Measurements from ENCODE around the gene TSHZ2.

Gene TSHZ2

DNA sequence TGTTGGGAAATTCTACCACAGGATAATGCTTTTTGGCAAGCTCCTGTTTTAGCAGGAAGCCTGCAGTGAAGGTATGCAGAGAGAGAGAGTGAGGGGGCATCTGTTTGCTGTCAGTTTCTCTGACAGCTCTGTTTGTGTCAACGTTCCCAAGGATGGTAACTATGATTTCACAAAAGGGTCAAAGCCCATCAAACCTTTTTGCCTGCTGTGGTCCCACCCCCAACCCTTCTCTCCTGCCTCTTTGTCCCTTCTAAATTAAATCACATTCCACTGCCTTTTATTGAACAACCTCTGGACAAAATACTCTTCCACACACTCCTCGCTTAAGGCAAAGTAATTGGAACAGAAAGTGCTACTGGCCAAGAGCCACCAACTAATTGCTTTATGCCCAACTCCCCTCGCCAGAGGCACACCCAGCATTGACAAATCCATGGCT, 128.3 kb downstream of the TSHZ2 start:
- no peaks in the 10 kb centered on the region for H3K9me3 ChIP-seq (ENCODE audit: control insufficient read depth, insufficient read depth, low read length)
- H3K27me3 ChIP-seq (ENCODE audit: control insufficient read depth, insufficient read depth, low read length) = no peaks in the 10 kb centered on the region; the same call in 1 of the 2 replicates
- no peaks in the 10 kb centered on the region for H3K36me3 ChIP-seq (ENCODE audit: control insufficient read depth, insufficient read depth, low read length)
- no CpG with 5 or more reads among the region's 3 CpGs for WGBS (ENCODE audit: insufficient coverage, insufficient read length)
- no peaks in the 10 kb centered on the region for H3K4me1 ChIP-seq (ENCODE audit: control insufficient read depth, insufficient read depth, low read length)
- no peak for DNase-seq (ENCODE audit: low read depth, low spot score)
- H3K27ac ChIP-seq (ENCODE audit: low read length) = no peak overlapping the region
- no peak overlapping the region for H3K4me3 ChIP-seq (ENCODE audit: low read length)

DNA sequence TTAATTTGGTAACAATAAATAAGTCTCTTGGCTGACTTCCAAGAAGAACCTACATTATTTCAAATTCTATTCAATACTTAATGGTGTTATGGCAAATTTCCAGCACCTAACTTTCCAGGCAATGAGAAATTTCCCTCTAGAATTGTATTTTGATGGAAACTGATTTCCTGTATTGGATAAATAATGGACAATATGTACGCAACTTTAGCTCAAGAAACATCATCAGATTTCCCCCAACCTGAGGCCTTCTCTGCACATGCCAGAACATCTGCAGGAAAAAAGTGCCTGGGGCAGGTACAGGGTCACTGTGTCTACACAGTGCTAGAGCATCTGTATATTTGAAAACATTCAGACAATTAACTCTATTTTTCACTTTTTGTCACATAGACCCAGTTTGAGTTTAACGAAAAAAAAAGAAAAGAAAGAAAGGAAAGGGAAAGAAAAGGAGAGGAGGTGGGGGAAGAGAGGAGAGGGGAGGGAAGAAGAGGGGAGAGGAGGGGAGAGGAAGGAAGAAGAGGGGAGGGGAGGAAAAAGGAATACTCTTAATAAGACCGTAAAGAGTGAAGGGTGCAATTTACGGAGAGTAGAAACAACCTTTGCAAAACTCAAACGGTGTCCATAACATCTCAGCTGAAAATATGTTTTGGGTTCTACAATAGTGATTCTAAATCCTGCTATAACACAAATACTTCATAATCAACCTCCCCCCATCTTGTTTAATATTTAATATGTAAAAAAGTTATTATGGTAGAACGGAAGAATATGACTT, 130.0 kb downstream of the TSHZ2 start:
- H3K27ac ChIP-seq (ENCODE audit: low read length) = no peak overlapping the region
- DNase-seq (ENCODE audit: low read depth, low spot score) = no peak
- no peaks in the 10 kb centered on the region for H3K36me3 ChIP-seq (ENCODE audit: control insufficient read depth, insufficient read depth, low read length)
- 100% methylated on average over 1 of the region's 6 CpGs for WGBS (ENCODE audit: insufficient coverage, insufficient read length)
- H3K9me3 ChIP-seq (ENCODE audit: control insufficient read depth, insufficient read depth, low read length) = no peaks in the 10 kb centered on the region
- H3K4me1 ChIP-seq (ENCODE audit: control insufficient read depth, insufficient read depth, low read length) = no peaks in the 10 kb centered on the region
- no peaks in the 10 kb centered on the region; the same call in 1 of the 2 replicates for H3K27me3 ChIP-seq (ENCODE audit: control insufficient read depth, insufficient read depth, low read length)
- H3K4me3 ChIP-seq (ENCODE audit: low read length) = no peak overlapping the region

DNA sequence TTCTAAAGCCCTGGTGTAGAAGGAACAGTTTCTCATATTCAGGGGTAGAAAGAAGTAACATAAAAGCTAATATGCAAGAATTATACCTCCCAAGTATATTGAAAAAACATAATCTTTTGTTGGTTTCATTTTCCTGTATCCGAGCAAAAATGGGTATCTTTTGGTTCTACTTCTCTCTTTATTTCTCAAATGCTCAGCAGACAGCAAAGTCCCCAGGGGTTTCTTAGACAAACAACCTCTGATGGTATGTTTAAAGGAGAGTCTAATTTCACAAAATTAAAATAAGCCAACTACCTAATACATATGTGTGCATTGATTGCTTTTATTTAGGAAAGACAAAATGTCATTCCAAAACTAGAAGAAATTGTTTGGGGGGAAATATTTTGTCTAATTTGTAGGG, 131.0 kb downstream of the TSHZ2 start:
- Histone ChIP-seq H3K4me3 (ENCODE audit: low read length) (no peak overlapping the region), H3K36me3 (ENCODE audit: control insufficient read depth, insufficient read depth, low read length) (no peaks in the 10 kb centered on the region), H3K9me3 (ENCODE audit: control insufficient read depth, insufficient read depth, low read length) (no peaks in the 10 kb centered on the region), H3K4me1 (ENCODE audit: control insufficient read depth, insufficient read depth, low read length) (no peaks in the 10 kb centered on the region), H3K27me3 (ENCODE audit: control insufficient read depth, insufficient read depth, low read length) (no peaks in the 10 kb centered on the region; the same call in 1 of the 2 replicates), H3K27ac (ENCODE audit: low read length) (no peak overlapping the region)
- no CpG with 5 or more reads among the region's 1 CpG for WGBS (ENCODE audit: insufficient coverage, insufficient read length)
- DNase-seq (ENCODE audit: low read depth, low spot score) = no peak

DNA sequence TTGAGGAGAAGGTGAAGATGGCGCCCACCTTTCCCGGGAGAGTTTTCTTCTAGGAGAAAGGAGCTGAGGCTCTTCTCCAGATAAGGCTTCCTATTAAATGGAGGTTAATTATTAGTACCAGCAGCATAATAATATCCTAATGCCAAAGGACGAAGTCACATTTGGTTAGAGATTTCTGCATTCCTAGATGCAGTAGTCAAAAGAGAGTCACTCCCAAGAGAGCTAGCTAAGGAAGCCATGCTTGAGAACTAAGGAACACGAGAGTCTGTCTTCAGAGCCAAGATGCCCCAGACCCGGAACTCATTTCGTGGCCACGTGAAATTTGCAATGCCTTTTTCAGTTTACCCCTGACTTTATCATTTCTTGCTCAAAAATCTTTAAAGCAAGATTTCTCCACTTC, 132.7 kb downstream of the TSHZ2 start:
- Histone ChIP-seq H3K27ac (ENCODE audit: low read length) (no peak overlapping the region), H3K9me3 (ENCODE audit: control insufficient read depth, insufficient read depth, low read length) (no peaks in the 10 kb centered on the region), H3K36me3 (ENCODE audit: control insufficient read depth, insufficient read depth, low read length) (no peaks in the 10 kb centered on the region), H3K4me1 (ENCODE audit: control insufficient read depth, insufficient read depth, low read length) (no peaks in the 10 kb centered on the region), H3K27me3 (ENCODE audit: control insufficient read depth, insufficient read depth, low read length) (no peaks in the 10 kb centered on the region; the same call in 1 of the 2 replicates), H3K4me3 (ENCODE audit: low read length) (no peak overlapping the region)
- WGBS (ENCODE audit: insufficient coverage, insufficient read length) = no CpG with 5 or more reads among the region's 7 CpGs
- no peak for DNase-seq (ENCODE audit: low read depth, low spot score)

DNA sequence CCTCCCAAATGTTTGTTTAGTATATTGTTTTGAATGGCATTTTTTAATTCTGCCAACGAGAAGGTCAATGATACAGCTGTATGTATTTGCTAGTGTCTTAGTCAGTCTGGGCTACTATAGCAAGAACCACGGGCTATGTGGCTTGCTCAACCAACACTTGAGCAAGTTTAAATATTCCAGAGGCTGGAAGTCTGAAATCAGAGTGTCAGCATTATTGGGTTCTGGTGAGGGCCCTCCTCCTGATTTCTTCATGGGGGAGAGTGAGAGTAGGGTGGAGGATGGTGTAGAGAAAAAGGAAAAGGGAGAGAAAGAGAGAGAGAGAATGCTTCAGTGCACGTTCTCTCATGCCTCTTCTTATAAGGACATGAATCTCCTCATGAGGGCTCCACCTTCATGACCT, 144.6 kb downstream of the TSHZ2 start:
- Histone ChIP-seq H3K27me3 (ENCODE audit: control insufficient read depth, insufficient read depth, low read length) (no peaks in the 10 kb centered on the region), H3K36me3 (ENCODE audit: control insufficient read depth, insufficient read depth, low read length) (no peaks in the 10 kb centered on the region), H3K9me3 (ENCODE audit: control insufficient read depth, insufficient read depth, low read length) (no peaks in the 10 kb centered on the region), H3K4me1 (ENCODE audit: control insufficient read depth, insufficient read depth, low read length) (peaks cover 3% of the 10 kb centered on the region), H3K27ac (ENCODE audit: low read length) (no peak overlapping the region), H3K4me3 (ENCODE audit: low read length) (no peak overlapping the region)
- WGBS (ENCODE audit: insufficient coverage, insufficient read length) = no CpG with 5 or more reads among the region's 3 CpGs
- DNase-seq (ENCODE audit: low read depth, low spot score) = no peak

DNA sequence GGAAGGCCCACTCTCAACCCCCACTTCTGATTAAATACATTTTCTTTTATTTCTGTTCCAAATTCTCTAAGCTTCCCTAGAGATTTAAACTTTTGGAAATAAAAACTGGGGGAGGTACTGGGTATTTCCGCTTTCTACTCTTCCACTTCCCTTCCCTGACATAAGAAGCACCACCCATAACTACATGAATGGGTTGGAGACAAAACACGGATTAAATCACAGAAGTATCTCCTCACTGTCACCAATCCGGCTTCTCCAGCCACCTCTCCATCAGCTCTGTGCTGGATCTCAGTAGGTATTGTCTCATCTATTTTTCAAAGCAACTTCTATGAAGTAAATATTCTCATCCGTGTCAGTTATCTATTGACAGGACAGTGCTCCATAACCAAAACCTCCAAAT, 150.7 kb downstream of the TSHZ2 start:
- H3K27ac ChIP-seq (ENCODE audit: low read length) = no peak overlapping the region
- H3K4me3 ChIP-seq (ENCODE audit: low read length) = no peak overlapping the region
- no peak for DNase-seq (ENCODE audit: low read depth, low spot score)
- WGBS (ENCODE audit: insufficient coverage, insufficient read length) = no CpG with 5 or more reads among the region's 4 CpGs
- H3K27me3 ChIP-seq (ENCODE audit: control insufficient read depth, insufficient read depth, low read length) = no peaks in the 10 kb centered on the region
- H3K9me3 ChIP-seq (ENCODE audit: control insufficient read depth, insufficient read depth, low read length) = no peaks in the 10 kb centered on the region
- no peaks in the 10 kb centered on the region for H3K36me3 ChIP-seq (ENCODE audit: control insufficient read depth, insufficient read depth, low read length)
- 0 out of 2 replicates have a peak, but pooled peaks cover 1% of the 10 kb centered on the region for H3K4me1 ChIP-seq (ENCODE audit: control insufficient read depth, insufficient read depth, low read length)

DNA sequence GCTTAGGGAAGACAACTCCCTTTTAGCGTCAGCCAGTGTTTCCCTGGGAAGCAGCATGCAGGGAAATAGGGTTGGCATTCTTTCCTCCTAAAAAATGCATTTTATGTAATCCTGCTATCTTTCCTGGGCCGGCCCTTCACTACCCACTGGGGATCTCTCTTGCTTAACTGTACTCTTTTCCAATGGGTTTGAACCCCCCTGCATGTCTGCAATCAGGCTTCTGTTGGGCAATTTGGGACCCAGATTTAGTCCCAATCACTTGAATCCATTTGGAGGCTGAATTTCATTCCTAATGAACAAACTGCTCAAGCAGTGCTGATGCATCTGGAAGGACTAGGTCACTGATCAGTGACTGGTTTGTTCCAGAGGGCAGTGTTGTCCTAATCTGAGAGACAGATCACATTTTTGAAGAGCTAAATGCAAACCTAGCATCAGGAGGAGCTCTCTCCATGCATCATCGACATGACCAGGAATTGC, 152.0 kb downstream of the TSHZ2 start:
- H3K27me3 ChIP-seq (ENCODE audit: control insufficient read depth, insufficient read depth, low read length) = no peaks in the 10 kb centered on the region
- H3K27ac ChIP-seq (ENCODE audit: low read length) = no peak overlapping the region
- no peak for DNase-seq (ENCODE audit: low read depth, low spot score)
- H3K36me3 ChIP-seq (ENCODE audit: control insufficient read depth, insufficient read depth, low read length) = no peaks in the 10 kb centered on the region
- no CpG with 5 or more reads among the region's 3 CpGs for WGBS (ENCODE audit: insufficient coverage, insufficient read length)
- H3K4me3 ChIP-seq (ENCODE audit: low read length) = no peak overlapping the region
- H3K9me3 ChIP-seq (ENCODE audit: control insufficient read depth, insufficient read depth, low read length) = no peaks in the 10 kb centered on the region
- 0 out of 2 replicates have a peak, but pooled peaks cover 1% of the 10 kb centered on the region for H3K4me1 ChIP-seq (ENCODE audit: control insufficient read depth, insufficient read depth, low read length)

DNA sequence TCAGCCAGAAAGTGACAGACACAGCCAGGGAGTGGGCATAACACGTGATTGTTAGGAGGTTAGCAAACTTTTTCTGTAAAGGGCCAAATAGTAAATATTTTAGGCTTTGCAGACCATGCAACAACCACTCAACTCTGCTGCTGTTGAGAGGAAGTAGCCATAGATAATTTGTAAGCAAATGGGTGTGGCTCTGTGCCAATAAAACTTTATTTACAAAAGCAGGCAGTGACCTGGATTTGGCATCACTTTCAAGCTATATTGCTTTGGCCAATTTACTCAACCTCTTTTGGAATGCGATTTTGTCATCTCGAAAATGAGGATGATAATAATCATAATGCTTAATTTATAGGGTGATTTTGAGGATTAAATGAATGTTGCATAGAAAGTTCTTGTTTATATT, 152.6 kb downstream of the TSHZ2 start:
- Histone ChIP-seq H3K9me3 (ENCODE audit: control insufficient read depth, insufficient read depth, low read length) (no peaks in the 10 kb centered on the region), H3K27ac (ENCODE audit: low read length) (no peak overlapping the region), H3K27me3 (ENCODE audit: control insufficient read depth, insufficient read depth, low read length) (no peaks in the 10 kb centered on the region), H3K4me3 (ENCODE audit: low read length) (no peak overlapping the region), H3K4me1 (ENCODE audit: control insufficient read depth, insufficient read depth, low read length) (0 out of 2 replicates have a peak, but pooled peaks cover 1% of the 10 kb centered on the region), H3K36me3 (ENCODE audit: control insufficient read depth, insufficient read depth, low read length) (no peaks in the 10 kb centered on the region)
- DNase-seq (ENCODE audit: low read depth, low spot score) = no peak
- no CpG with 5 or more reads among the region's 3 CpGs for WGBS (ENCODE audit: insufficient coverage, insufficient read length)

DNA sequence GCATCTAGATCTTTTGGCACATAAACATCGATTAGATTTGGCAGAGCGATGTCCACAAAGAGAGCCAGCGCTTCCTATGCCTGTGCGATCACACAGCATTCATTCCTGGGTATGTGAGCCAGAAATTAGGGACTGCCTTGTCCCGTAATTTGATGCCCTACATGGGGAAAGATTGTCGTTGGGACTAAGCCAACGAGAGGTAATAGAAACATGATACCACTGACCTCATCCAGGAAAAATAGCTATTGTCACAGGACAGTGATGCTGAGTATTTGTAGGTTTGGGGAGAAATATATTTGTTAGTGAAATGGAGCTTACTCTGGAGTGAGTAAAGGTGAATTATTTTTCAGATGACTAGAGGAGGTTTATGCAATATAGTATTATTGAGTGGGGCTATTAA, 154.0 kb downstream of the TSHZ2 start:
- no peaks in the 10 kb centered on the region for H3K9me3 ChIP-seq (ENCODE audit: control insufficient read depth, insufficient read depth, low read length)
- H3K27ac ChIP-seq (ENCODE audit: low read length) = no peak overlapping the region
- H3K27me3 ChIP-seq (ENCODE audit: control insufficient read depth, insufficient read depth, low read length) = no peaks in the 10 kb centered on the region
- H3K36me3 ChIP-seq (ENCODE audit: control insufficient read depth, insufficient read depth, low read length) = no peaks in the 10 kb centered on the region
- no peak overlapping the region for H3K4me3 ChIP-seq (ENCODE audit: low read length)
- WGBS (ENCODE audit: insufficient coverage, insufficient read length) = no CpG with 5 or more reads among the region's 7 CpGs
- DNase-seq (ENCODE audit: low read depth, low spot score) = no peak
- H3K4me1 ChIP-seq (ENCODE audit: control insufficient read depth, insufficient read depth, low read length) = 0 out of 2 replicates have a peak, but pooled peaks cover 1% of the 10 kb centered on the region

DNA sequence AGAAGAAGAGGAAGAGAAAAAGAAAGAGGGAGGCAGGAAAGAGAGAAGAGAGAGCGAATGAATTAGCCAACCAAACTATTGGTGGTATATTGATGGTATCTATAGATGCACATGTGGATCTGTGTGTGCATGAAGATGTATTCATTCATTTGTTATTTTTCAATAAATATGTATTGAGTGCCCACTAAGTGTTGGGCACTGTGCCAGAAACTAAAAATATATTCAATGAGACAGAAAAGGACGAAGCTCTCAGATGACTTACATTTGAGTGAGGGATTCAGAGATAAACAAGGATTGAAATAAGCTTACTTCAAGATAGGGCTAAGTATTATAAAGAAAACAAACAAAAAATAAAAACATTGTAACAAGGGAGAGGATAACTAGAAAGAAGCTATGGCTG, 154.9 kb downstream of the TSHZ2 start:
- H3K4me1 ChIP-seq (ENCODE audit: control insufficient read depth, insufficient read depth, low read length) = 0 out of 2 replicates have a peak, but pooled peaks cover 3% of the 10 kb centered on the region
- H3K27ac ChIP-seq (ENCODE audit: low read length) = no peak overlapping the region
- no peaks in the 10 kb centered on the region for H3K9me3 ChIP-seq (ENCODE audit: control insufficient read depth, insufficient read depth, low read length)
- no peaks in the 10 kb centered on the region for H3K27me3 ChIP-seq (ENCODE audit: control insufficient read depth, insufficient read depth, low read length)
- H3K36me3 ChIP-seq (ENCODE audit: control insufficient read depth, insufficient read depth, low read length) = no peaks in the 10 kb centered on the region
- no peak overlapping the region for H3K4me3 ChIP-seq (ENCODE audit: low read length)
- WGBS (ENCODE audit: insufficient coverage, insufficient read length) = no CpG with 5 or more reads among the region's 2 CpGs
- no peak for DNase-seq (ENCODE audit: low read depth, low spot score)

DNA sequence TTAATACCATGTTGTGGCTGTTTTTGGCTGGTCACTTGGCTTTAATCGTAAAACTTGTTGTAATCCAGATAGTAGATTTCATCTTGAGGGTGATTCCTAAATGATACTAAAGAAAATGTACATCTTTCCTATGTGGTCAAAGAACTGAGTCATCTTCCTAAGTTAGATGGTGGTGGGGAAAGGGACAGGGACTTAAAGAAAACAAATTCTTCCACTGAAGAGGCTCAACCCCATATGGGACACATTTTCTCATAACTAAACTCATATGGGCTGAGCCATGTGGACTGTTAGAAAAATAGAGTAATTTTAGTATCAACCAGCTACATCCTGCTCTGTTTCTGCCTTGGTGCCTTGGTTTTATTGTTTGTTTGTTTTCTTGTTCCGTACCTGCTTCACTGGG, 155.8 kb downstream of the TSHZ2 start:
- no peak for DNase-seq (ENCODE audit: low read depth, low spot score)
- H3K9me3 ChIP-seq (ENCODE audit: control insufficient read depth, insufficient read depth, low read length) = no peaks in the 10 kb centered on the region
- H3K4me1 ChIP-seq (ENCODE audit: control insufficient read depth, insufficient read depth, low read length) = 0 out of 2 replicates have a peak, but pooled peaks cover 3% of the 10 kb centered on the region
- no CpG with 5 or more reads among the region's 2 CpGs for WGBS (ENCODE audit: insufficient coverage, insufficient read length)
- H3K36me3 ChIP-seq (ENCODE audit: control insufficient read depth, insufficient read depth, low read length) = no peaks in the 10 kb centered on the region
- H3K4me3 ChIP-seq (ENCODE audit: low read length) = no peak overlapping the region
- H3K27ac ChIP-seq (ENCODE audit: low read length) = no peak overlapping the region
- no peaks in the 10 kb centered on the region for H3K27me3 ChIP-seq (ENCODE audit: control insufficient read depth, insufficient read depth, low read length)
